Gastroesophageal sphincter (tissue), 4 donors: Measurements from ENCODE around the gene DPP6. TPM values are rescaled to one million over a fixed set of nuclear protein-coding genes. Genes with fewer than 3 reads are reported as not detected.

ENCODE experiments used
- ATAC-seq: fragments of 150-250 bp; one replicate; pipeline ENCODE4 v1.9.1; 2016; ENCODE audit warnings: mild to moderate bottlenecking, moderate library complexity
- H3K27ac ChIP-seq, 4 donors: fragments of 200-600 bp; sonication (generic) in 3 of 4; 1 replicate in 3 of 4; 2 replicates in 1 of 4; pipeline ENCODE4 v1.5.1; 2016 to 2019
- H3K27me3 ChIP-seq: fragments of 200-600 bp; sonication (generic); one replicate; pipeline ENCODE4 v1.5.1; 2019
- H3K36me3 ChIP-seq, 2 donors: fragments of 200-600 bp; sonication (generic); one replicate each; pipeline ENCODE4 v1.5.1; 2019; ENCODE audit warnings: control low read depth in 1 of 2
- H3K4me1 ChIP-seq, 3 donors: fragments of 200-600 bp; sonication (generic); 1 replicate in 2 of 3; 2 replicates in 1 of 3; pipeline ENCODE4 v1.5.1; 2016 to 2019; ENCODE audit warnings: control low read depth in 2 of 3
- H3K4me3 ChIP-seq, 2 donors: fragments of 200-600 bp; sonication (generic); one replicate each; pipeline ENCODE4 v1.5.1; 2019; ENCODE audit warnings: mild to moderate bottlenecking in 1 of 2, moderate library complexity in 1 of 2
- H3K9me3 ChIP-seq, 3 donors: fragments of 200-600 bp; sonication (generic); one replicate each; pipeline ENCODE4 v1.5.1; 2017 to 2019; ENCODE audit warnings: control low read depth in 2 of 3
- CTCF ChIP-seq, 4 experiments: fragments of 200-600 bp in 2 of 4; fragments of 450-650 bp in 2 of 4; sonication (generic) in 1 of 4; IDR thresholded peaks; one replicate each; pipeline ENCODE4 v1.5.1; 2017 to 2019; ENCODE audit warnings: antibody characterized with exemption in 4 of 4, mild to moderate bottlenecking in 2 of 4, moderate library complexity in 2 of 4
- EP300 ChIP-seq: sonication (generic); formaldehyde crosslinking; IDR thresholded peaks from one replicate; pipeline ENCODE4 v1.6.1; 2017; ENCODE audit warnings: antibody characterized with exemption, mild to moderate bottlenecking
- POLR2A ChIP-seq, 2 donors: fragments of 450-650 bp; IDR thresholded peaks; one replicate each; pipeline ENCODE4 v1.6.1; 2017; ENCODE audit warnings: antibody characterized with exemption in 2 of 2, mild to moderate bottlenecking in 2 of 2, moderate library complexity in 1 of 2
- POLR2AphosphoS5 ChIP-seq: sonication (generic); formaldehyde crosslinking; IDR thresholded peaks from one replicate; pipeline ENCODE4 v1.6.1; 2017; ENCODE audit warnings: antibody characterized with exemption
- WGBS, 2 donors: methylation state at CpG; one replicate each; pipeline ENCODE4 v1.1.5; 2018; ENCODE audit warnings: low coverage in 1 of 2; 5-methylcytosine and 5-hydroxymethylcytosine counted together
- total RNA-seq, 4 donors: library from RNA; depleted of rRNA; stranded (reverse); fragments of >200 nt; gene quantifications; one replicate each; pipeline ENCODE4 v1.1.0, GENCODE V29; 2016

Gene DPP6
- total RNA-seq, 4 donors from 2014 or later: 14.3 to 40.0 (median 23.1) TPM

GRCh38 chr7:154906736-154907355 is 854.6 kb downstream of the DPP6 start:
- ATAC-seq: no peak
- Histone ChIP-seq H3K27ac (no peak overlapping the region), H3K4me3 (no peak overlapping the region), H3K9me3 (peaks cover 0 to 21% (median 0%) of the 10 kb centered on the region in 3 donors), H3K36me3 (no peaks in the 10 kb centered on the region), H3K27me3 (peaks cover 48% of the 10 kb centered on the region), H3K4me1 (no peaks in the 10 kb centered on the region)
- no CpG with 5 or more reads among the region's 41 CpGs for WGBS, 2 donors
- TF ChIP-seq CTCF (IDR thresholded peaks at IDR 0.05) (no peak), EP300 (no peak), POLR2AphosphoS5 (no peak), POLR2A (IDR thresholded peaks at IDR 0.05) (no peak)

- Histone ChIP-seq H3K27me3 (peaks cover 48% of the 10 kb centered on the region), H3K27ac (no peak overlapping the region), H3K4me3 (no peak overlapping the region), H3K36me3 (no peaks in the 10 kb centered on the region), H3K4me1 (no peaks in the 10 kb centered on the region), H3K9me3 (peaks cover 0 to 19% (median 0%) of the 10 kb centered on the region in 3 donors)
- WGBS, 2 donors: 58 to 100% methylated on average over 2 to 10 of the region's 21 CpGs
- no peak for ATAC-seq
- no peak for TF ChIP-seq CTCF (IDR thresholded peaks at IDR 0.05)
These were observed 855.7 kb downstream of the DPP6 start for GRCh38 chr7:154907651-154908620.

GRCh38 chr7:154909241-154910105 is 857.3 kb downstream of the DPP6 start:
- H3K4me1 ChIP-seq: peaks cover 0 to 9% (median 3%) of the 10 kb centered on the region in 3 donors
- H3K27ac ChIP-seq: no peak overlapping the region
- no peaks in the 10 kb centered on the region for H3K36me3 ChIP-seq
- H3K9me3 ChIP-seq: peaks cover 0 to 19% (median 0%) of the 10 kb centered on the region in 3 donors
- 66 to 71% methylated on average over 5 to 17 of the region's 26 CpGs for WGBS, 2 donors
- TF ChIP-seq POLR2A (IDR thresholded peaks at IDR 0.05) (no peak), CTCF (IDR thresholded peaks at IDR 0.05) (no peak), EP300 (no peak), POLR2AphosphoS5 (no peak)
- ATAC-seq: no peak
- H3K4me3 ChIP-seq: no peak overlapping the region
- peaks cover 55% of the 10 kb centered on the region for H3K27me3 ChIP-seq

GRCh38 chr7:154910125-154910524 is 857.9 kb downstream of the DPP6 start:
- no CpG with 5 or more reads among the region's 4 CpGs for WGBS, 2 donors
- TF ChIP-seq POLR2AphosphoS5: no peak

GRCh38 chr7:154910977-154911376 is 858.8 kb downstream of the DPP6 start:
- Histone ChIP-seq H3K4me3 (no peak overlapping the region), H3K27me3 (peaks cover 66% of the 10 kb centered on the region), H3K4me1 (peaks cover 0 to 12% (median 3%) of the 10 kb centered on the region in 3 donors), H3K27ac (no peak overlapping the region), H3K36me3 (no peaks in the 10 kb centered on the region), H3K9me3 (peaks cover 0 to 19% (median 0%) of the 10 kb centered on the region in 3 donors)
- no peak for TF ChIP-seq POLR2A (IDR thresholded peaks at IDR 0.05)
- no peak for ATAC-seq
- WGBS, 2 donors: 100% methylated on average over 1 to 3 of the region's 4 CpGs

More at GRCh38 chr7:154910125-154910524, 857.9 kb downstream of the DPP6 start:
- no peak overlapping the region for H3K27ac ChIP-seq
- no peak overlapping the region for H3K4me3 ChIP-seq
- peaks cover 59% of the 10 kb centered on the region for H3K27me3 ChIP-seq
- peaks cover 0 to 12% (median 3%) of the 10 kb centered on the region in 3 donors for H3K4me1 ChIP-seq
- no peaks in the 10 kb centered on the region for H3K36me3 ChIP-seq
- ATAC-seq: no peak
- H3K9me3 ChIP-seq: peaks cover 0 to 19% (median 0%) of the 10 kb centered on the region in 3 donors
